Measurements from ENCODE around the gene BCAS3. TPM values are rescaled to one million over a fixed set of nuclear protein-coding genes. Genes with fewer than 3 reads are reported as not detected.
A peak's percentile ranks its signal among the peaks of the same experiment; 100 is the strongest.

Gene BCAS3
- total RNA-seq, 1 donor from 2014 or later, result 44.8 TPM

GRCh38 chr17:61412143-61412859, 734.6 kb downstream of the BCAS3 start:
- H3K4me1 Mint-ChIP-seq (ENCODE audit: low read depth, unreplicated experiment), result peaks cover 5% of the 10 kb centered on the region
- peaks cover 5% of the 10 kb centered on the region for H3K9me3 Mint-ChIP-seq (ENCODE audit: unreplicated experiment)
- peak; percentile 88 for DNase-seq
- no peak overlapping the region for H3K27ac Mint-ChIP-seq (ENCODE audit: unreplicated experiment)
- H3K4me3 Mint-ChIP-seq (ENCODE audit: unreplicated experiment), result no peak overlapping the region
- no peaks in the 10 kb centered on the region for H3K36me3 Mint-ChIP-seq (ENCODE audit: unreplicated experiment)
- H3K27me3 Mint-ChIP-seq (ENCODE audit: unreplicated experiment), result peaks cover 13% of the 10 kb centered on the region
- TF ChIP-seq CTCF (IDR thresholded peaks at IDR 0.05; ENCODE audit: partially characterized antibody, unreplicated experiment), result peak; percentile 100

- Mint-ChIP-seq H3K27ac (ENCODE audit: unreplicated experiment) (no peak overlapping the region), H3K4me3 (ENCODE audit: unreplicated experiment) (peak overlapping the region; percentile 74), H3K27me3 (ENCODE audit: unreplicated experiment) (peaks cover 9% of the 10 kb centered on the region), H3K36me3 (ENCODE audit: unreplicated experiment) (no peaks in the 10 kb centered on the region), H3K9me3 (ENCODE audit: unreplicated experiment) (peaks cover 5% of the 10 kb centered on the region), H3K4me1 (ENCODE audit: low read depth, unreplicated experiment) (peaks cover 8% of the 10 kb centered on the region)
- no peak for DNase-seq
- no peak for TF ChIP-seq CTCF (IDR thresholded peaks at IDR 0.05; ENCODE audit: partially characterized antibody, unreplicated experiment)
Measured at GRCh38 chr17:61412860-61413660, 735.4 kb downstream of the BCAS3 start.

- Mint-ChIP-seq H3K9me3 (ENCODE audit: unreplicated experiment) (peaks cover 7% of the 10 kb centered on the region), H3K27ac (ENCODE audit: unreplicated experiment) (no peak overlapping the region), H3K4me3 (ENCODE audit: unreplicated experiment) (peak overlapping the region; percentile 74), H3K27me3 (ENCODE audit: unreplicated experiment) (peaks cover 9% of the 10 kb centered on the region), H3K36me3 (ENCODE audit: unreplicated experiment) (no peaks in the 10 kb centered on the region), H3K4me1 (ENCODE audit: low read depth, unreplicated experiment) (peaks cover 8% of the 10 kb centered on the region)
- TF ChIP-seq CTCF (IDR thresholded peaks at IDR 0.05; ENCODE audit: partially characterized antibody, unreplicated experiment), result no peak
- no peak for DNase-seq
Measured at GRCh38 chr17:61413661-61414126, 736.0 kb downstream of the BCAS3 start.

GRCh38 chr17:61414141-61414935, 736.7 kb downstream of the BCAS3 start:
- TF ChIP-seq CTCF (IDR thresholded peaks at IDR 0.05; ENCODE audit: partially characterized antibody, unreplicated experiment), result no peak
- peaks cover 7% of the 10 kb centered on the region for H3K9me3 Mint-ChIP-seq (ENCODE audit: unreplicated experiment)
- H3K4me1 Mint-ChIP-seq (ENCODE audit: low read depth, unreplicated experiment), result peaks cover 6% of the 10 kb centered on the region
- DNase-seq, result no peak
- H3K27me3 Mint-ChIP-seq (ENCODE audit: unreplicated experiment), result peaks cover 7% of the 10 kb centered on the region
- peaks cover 5% of the 10 kb centered on the region for H3K36me3 Mint-ChIP-seq (ENCODE audit: unreplicated experiment)
- H3K27ac Mint-ChIP-seq (ENCODE audit: unreplicated experiment), result no peak overlapping the region
- H3K4me3 Mint-ChIP-seq (ENCODE audit: unreplicated experiment), result no peak overlapping the region

All from glutamatergic neuron (in vitro differentiated cells).